ENCODE results near the gene TMEM131L. TPM values are rescaled to one million over a fixed set of nuclear protein-coding genes. Genes with fewer than 3 reads are reported as not detected.

TMEM131L gene
- total and polyA plus RNA-seq, 2 experiments from 2014 or later: 3.3 to 7.4 TPM

- no peaks in the 10 kb centered on the region for H3K9me3 ChIP-seq (ENCODE audit: low read depth)
- no peak overlapping the region for H3K4me3 ChIP-seq
- H3K36me3 ChIP-seq: no peaks in the 10 kb centered on the region
- DNase-seq (ENCODE audit: low read depth in 1 of 2, low spot score in 1 of 2): no peak
- peaks cover 5% of the 10 kb centered on the region for H3K4me1 ChIP-seq (ENCODE audit: low read depth)
- H3K27me3 ChIP-seq: no peaks in the 10 kb centered on the region
- no peak for TF ChIP-seq CTCF (IDR thresholded peaks at IDR 0.05; ENCODE audit: low read depth, low read length)
- H3K27ac ChIP-seq: no peak overlapping the region
Observed at GRCh38 chr4:153646261-153646660, 180.1 kb downstream of the TMEM131L start.

DNA sequence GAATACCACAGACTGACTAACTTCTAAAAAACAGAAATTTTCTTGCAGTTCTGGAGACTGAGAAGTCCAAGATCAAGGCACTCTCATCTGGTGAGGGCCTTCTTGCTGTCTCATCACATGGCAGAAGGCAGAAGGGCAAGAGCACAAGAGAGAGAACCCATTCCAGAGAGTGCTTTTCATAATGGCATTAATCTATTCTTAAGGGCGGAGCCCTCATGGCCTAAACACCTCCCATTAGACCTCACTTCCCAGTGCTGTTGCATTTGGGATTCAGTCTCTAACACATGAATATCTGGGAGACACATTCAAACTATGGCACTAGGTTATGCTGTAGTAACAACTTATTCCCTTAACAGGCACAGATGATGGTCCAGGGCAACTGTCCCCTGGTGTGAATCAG, 180.8 kb downstream of the TMEM131L start:
- peaks cover 5% of the 10 kb centered on the region for H3K4me1 ChIP-seq (ENCODE audit: low read depth)
- no peaks in the 10 kb centered on the region for H3K27me3 ChIP-seq
- H3K27ac ChIP-seq: no peak overlapping the region
- no peak for TF ChIP-seq CTCF (IDR thresholded peaks at IDR 0.05; ENCODE audit: low read depth, low read length)
- no peaks in the 10 kb centered on the region for H3K9me3 ChIP-seq (ENCODE audit: low read depth)
- DNase-seq (ENCODE audit: low read depth in 1 of 2, low spot score in 1 of 2): no peak
- H3K36me3 ChIP-seq: no peaks in the 10 kb centered on the region
- H3K4me3 ChIP-seq: no peak overlapping the region

DNA sequence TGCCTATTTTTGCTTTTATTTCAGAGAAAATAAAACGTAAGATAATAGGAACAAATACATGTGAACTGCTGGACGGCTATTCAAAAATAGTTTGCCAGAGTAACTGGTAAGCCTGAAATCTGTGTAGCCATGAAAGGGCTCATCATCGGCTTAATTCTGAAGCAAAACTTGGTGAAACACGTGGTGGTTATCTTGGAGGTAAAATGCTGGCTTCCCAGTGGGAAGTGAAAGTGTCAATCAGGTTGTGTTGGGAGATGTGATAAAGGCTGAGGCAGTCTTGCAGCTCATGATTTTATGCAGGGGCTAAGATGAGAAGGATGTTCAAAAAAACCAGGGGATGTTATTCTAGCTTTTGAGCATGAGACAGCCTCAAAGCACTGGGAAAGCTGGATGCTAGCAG, 181.8 kb downstream of the TMEM131L start:
- Histone ChIP-seq H3K4me1 (ENCODE audit: low read depth) (peaks cover 5% of the 10 kb centered on the region), H3K4me3 (no peak overlapping the region), H3K9me3 (ENCODE audit: low read depth) (no peaks in the 10 kb centered on the region), H3K27me3 (no peaks in the 10 kb centered on the region), H3K27ac (no peak overlapping the region), H3K36me3 (no peaks in the 10 kb centered on the region)
- TF ChIP-seq CTCF (IDR thresholded peaks at IDR 0.05; ENCODE audit: low read depth, low read length): no peak
- DNase-seq (ENCODE audit: low read depth in 1 of 2, low spot score in 1 of 2): no peak

- DNase-seq (ENCODE audit: low read depth in 1 of 2, low spot score in 1 of 2): peak in 1 of 2 donors; percentile 10
- TF ChIP-seq CTCF (IDR thresholded peaks at IDR 0.05; ENCODE audit: low read depth, low read length): peak; percentile 10
- H3K4me3 ChIP-seq: no peak overlapping the region
- no peaks in the 10 kb centered on the region for H3K9me3 ChIP-seq (ENCODE audit: low read depth)
- H3K27me3 ChIP-seq: no peaks in the 10 kb centered on the region
- no peak overlapping the region for H3K27ac ChIP-seq
- H3K36me3 ChIP-seq: no peaks in the 10 kb centered on the region
- H3K4me1 ChIP-seq (ENCODE audit: low read depth): peaks cover 5% of the 10 kb centered on the region
Observed at GRCh38 chr4:153649572-153649991, 183.4 kb downstream of the TMEM131L start.

DNA sequence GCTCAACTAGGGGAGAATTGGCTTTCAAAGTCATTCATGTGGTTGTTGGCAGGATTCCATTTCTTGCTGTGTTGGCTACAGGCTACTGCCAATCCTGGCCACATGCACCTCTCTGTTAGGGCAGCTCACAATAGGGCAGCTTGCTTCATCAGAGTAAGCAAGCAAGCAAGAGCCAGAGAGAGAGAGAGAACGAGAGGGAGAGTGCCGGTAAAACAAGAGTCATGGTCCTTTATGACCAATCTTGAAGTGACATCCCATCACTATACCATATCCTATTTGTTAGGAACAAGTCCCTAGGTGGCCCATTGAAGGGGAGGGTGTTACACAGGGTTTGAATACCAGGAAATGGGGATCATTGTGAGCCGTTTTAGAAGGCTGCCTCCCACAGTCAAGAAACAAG, 185.0 kb downstream of the TMEM131L start:
- H3K27me3 ChIP-seq: no peaks in the 10 kb centered on the region
- no peaks in the 10 kb centered on the region for H3K36me3 ChIP-seq
- no peaks in the 10 kb centered on the region for H3K9me3 ChIP-seq (ENCODE audit: low read depth)
- TF ChIP-seq CTCF (IDR thresholded peaks at IDR 0.05; ENCODE audit: low read depth, low read length): no peak
- H3K27ac ChIP-seq: no peak overlapping the region
- no peak overlapping the region for H3K4me3 ChIP-seq
- DNase-seq (ENCODE audit: low read depth in 1 of 2, low spot score in 1 of 2): no peak
- H3K4me1 ChIP-seq (ENCODE audit: low read depth): peaks cover 5% of the 10 kb centered on the region

DNA sequence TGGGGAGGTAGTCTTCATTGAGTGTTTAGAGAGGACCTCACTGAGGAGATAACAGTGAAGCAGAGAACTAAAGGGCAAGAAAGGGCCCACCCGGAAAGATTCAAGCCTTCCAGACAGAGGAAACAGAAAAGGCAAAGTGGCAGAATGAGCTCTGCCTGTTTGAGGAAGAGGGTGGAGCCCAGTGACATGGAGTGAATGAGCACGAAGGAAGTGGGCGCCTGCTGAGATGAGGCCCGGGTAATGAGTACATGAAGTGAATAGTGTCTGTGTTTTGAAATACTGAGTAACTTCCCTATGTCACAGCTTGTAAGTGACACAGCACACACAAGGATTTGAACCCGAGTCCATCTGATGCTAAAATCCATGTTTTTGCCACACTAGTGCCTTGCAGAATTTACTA, 185.4 kb downstream of the TMEM131L start:
- TF ChIP-seq CTCF (IDR thresholded peaks at IDR 0.05; ENCODE audit: low read depth, low read length): no peak
- H3K27ac ChIP-seq: no peak overlapping the region
- H3K9me3 ChIP-seq (ENCODE audit: low read depth): no peaks in the 10 kb centered on the region
- H3K4me1 ChIP-seq (ENCODE audit: low read depth): peaks cover 5% of the 10 kb centered on the region
- no peaks in the 10 kb centered on the region for H3K36me3 ChIP-seq
- H3K4me3 ChIP-seq: no peak overlapping the region
- H3K27me3 ChIP-seq: no peaks in the 10 kb centered on the region
- no peak for DNase-seq (ENCODE audit: low read depth in 1 of 2, low spot score in 1 of 2)

Data from cardiac muscle cell (in vitro differentiated cells and primary cell).